Measurements from ENCODE around the gene TOX2.

The TOX2 gene

DNA sequence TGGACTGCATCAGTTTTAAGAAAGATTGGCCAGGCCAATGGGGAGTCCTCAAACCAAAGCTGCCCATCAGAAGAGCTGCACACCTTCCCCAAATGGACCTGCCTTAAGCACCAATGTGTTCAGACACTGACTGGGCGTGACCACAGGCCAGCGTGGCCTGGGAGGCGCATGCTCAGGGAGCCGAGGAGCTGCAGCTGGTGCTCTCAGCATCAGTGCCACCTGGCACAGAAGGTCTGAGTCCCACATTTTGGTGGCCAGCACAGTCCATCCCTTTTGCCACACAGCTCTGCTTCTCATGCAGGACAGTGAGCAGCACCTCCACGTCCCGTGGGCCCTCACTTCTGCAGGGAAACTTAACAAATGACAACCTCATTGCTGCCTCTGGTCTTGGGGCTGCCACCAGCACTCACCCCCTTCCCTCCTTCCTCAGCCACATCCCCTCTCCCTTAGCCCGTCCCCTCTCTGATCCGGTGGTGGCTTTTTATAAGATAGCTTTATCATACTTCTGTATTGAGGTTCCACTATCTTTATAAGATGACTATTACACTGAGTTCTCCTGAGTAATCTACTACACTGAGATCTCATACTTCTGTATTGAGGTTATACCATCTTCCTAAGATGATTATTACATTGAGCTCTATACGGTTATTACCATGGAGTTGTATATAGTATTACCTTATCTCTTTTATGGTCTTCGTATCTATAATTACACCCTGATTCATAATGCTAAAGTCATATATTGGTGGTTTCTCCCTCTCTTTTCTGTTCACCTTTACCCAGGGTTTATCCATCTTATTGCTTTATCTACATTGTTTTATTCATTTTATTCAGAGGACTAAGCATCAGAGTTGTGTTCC lies 109.1 kb downstream of the TOX2 start:
- H3K27ac ChIP-seq = no peak overlapping the region
- TF ChIP-seq CTCF (conservative IDR thresholded peaks at IDR 0.05) = no peak

DNA sequence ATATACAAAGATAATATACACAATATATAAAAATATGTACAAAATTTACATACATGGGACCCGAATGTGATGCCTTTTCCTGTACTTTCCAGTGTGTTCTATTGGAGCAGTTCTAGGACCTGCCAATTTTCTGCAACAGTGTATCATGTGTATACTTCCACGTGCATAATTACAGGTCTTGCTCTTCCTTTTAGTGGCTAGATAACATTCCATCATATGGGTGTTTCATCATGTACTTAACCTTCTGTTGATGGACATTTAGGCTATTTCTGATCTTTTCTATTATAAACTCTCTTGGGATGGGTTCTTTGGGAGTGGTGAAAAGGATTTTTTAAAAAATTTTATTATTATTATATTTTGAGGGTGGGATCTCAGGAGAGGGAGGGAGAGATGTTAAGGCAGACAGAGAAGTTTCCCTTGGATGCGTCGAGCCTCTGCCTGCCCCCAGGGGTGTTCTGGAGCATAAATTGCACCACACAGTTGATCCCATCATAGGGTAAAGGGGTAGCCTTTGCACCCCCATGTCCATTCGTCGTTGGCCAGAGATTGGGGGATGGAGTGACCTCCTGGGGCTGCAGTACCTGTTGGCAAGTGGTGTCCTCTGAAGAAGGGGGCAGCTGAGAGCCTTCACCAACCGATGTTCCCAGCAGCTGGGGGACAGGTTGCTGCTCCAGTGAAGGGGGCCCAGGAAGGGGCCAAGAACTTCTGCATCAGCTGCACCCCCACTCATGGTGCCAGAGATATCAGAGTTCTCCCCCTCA lies 110.3 kb downstream of the TOX2 start:
- no peak for TF ChIP-seq CTCF (conservative IDR thresholded peaks at IDR 0.05)
- no peak overlapping the region for H3K27ac ChIP-seq

DNA sequence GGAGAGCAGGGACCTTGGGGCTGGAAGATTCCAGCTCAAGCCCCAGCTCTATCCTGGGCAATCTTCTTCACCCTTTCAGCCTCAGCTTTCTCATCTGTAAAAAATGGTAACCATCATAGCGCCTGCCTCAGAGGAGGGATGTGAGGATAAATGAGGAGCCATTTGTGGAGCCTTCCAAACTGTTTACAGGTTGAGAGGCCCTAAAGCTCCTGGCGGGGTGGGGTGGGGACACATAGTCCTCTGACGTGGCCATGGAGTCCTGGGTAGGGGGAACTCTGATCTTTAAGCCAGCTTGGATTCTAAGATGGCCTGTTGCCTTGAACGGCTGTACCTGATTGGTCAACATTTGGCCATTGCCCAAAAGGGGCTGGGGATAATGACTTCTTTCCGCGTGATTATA lies 111.1 kb downstream of the TOX2 start:
- no peak overlapping the region for H3K27ac ChIP-seq
- TF ChIP-seq CTCF (conservative IDR thresholded peaks at IDR 0.05) = no peak

DNA sequence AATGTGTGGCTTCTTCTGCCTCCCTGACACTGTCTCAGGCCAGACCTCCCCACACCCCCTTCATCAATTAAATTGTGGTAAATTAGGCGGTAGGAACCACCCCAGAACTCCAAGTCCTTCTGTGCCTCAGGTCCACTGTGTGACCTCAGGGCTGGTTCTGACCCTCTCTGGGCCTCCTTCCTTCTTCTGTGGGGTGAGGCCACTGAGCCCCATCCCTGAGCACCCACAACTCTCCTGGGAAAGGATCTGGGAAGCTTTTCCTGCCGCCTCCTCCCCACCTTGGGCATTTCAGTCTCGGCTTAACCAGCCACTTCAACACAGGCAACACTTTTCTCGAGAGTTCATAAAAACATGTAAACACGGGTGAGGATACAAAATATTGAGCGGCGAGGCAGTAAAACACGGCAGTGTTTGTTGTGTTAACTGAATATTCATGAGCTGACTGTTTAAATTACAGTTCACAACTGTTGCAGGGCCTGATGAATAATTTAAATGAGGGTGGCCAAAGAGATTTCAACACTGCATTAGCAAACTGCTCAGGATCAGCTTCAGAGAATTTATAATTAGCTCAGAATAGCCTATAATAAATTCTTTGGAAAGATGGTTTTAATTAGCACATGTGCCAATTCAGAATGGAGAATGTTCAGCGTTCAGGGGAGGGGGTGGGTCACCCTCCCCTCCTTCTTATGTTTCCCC lies 112.1 kb downstream of the TOX2 start:
- H3K27ac ChIP-seq = no peak overlapping the region
- no peak for TF ChIP-seq CTCF (conservative IDR thresholded peaks at IDR 0.05)

DNA sequence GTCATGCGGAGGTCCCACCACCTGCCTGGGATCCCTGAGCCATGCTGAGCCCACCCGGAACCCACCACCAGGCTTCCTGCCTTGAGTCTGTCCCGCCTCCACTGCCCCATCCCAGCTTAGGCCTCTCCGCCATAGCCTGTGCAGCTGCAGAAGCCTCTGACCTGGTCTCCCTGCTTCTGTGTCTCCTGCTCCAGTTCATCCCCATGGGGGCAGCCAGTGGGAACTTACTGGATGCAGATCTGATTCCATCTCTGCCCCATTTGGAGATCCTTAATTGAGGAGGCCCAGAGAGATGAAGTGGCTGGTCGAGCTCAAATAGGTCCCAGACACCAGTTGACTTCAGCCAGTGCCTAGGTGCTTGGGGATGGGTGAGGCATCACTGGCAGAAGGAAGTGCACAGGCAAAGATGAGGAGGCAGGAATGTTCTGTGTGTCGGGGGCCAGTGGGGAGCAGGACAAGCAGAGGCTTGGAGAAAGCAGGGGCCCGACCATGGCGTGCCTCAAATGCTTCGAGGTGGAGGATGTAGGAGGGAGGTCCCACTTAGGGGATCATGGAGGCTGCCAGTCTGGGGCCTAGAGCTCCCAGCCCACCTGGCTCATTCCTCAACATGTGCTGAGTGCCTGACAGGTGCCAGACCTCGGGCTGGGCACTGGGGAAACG lies 112.8 kb downstream of the TOX2 start:
- TF ChIP-seq CTCF (conservative IDR thresholded peaks at IDR 0.05) = no peak
- no peak overlapping the region for H3K27ac ChIP-seq

- no peak overlapping the region for H3K27ac ChIP-seq
Measured at GRCh38 chr20:44028003-44028730, 113.5 kb downstream of the TOX2 start.

More at GRCh38 chr20:44028003-44028730, 113.5 kb downstream of the TOX2 start:
- no peak for TF ChIP-seq CTCF (conservative IDR thresholded peaks at IDR 0.05)

All from VCaP (cell line).